Lung (tissue), 12 donors: ENCODE measurements around the gene ABCC2. TPM values are rescaled to one million over a fixed set of nuclear protein-coding genes. Genes with fewer than 3 reads are reported as not detected.

ENCODE experiments used
- ATAC-seq: fragments of 200-7000 bp; cut with Tn5 transposase; one replicate; pipeline ENCODE4 v1.9.1; 2020; ENCODE audit warnings: moderate number of reproducible peaks; ENCODE audit not compliant: insufficient read depth, low FRiP score
- DNase-seq, 3 donors: peaks; one replicate each; pipeline ENCODE4 v3.0.0-alpha.2; 2013 to 2017
- H3K27ac ChIP-seq, 2 donors: one replicate each; pipeline ENCODE4 v1.5.1; 2013; ENCODE audit warnings: mild to moderate bottlenecking in 2 of 2, moderate library complexity in 2 of 2, control low read depth in 1 of 2, inconsistent platforms in 1 of 2, low read depth in 1 of 2, low read length in 1 of 2
- H3K27me3 ChIP-seq, 3 donors: one replicate each; pipeline ENCODE4 v1.5.1; 2013; ENCODE audit warnings: low read length in 2 of 3; ENCODE audit not compliant: control insufficient read depth in 3 of 3, insufficient read depth in 3 of 3
- H3K36me3 ChIP-seq, 4 donors: one replicate each; pipeline ENCODE4 v1.5.1; 2013; ENCODE audit warnings: low read length in 4 of 4, mild to moderate bottlenecking in 1 of 4, moderate library complexity in 1 of 4; ENCODE audit not compliant: control insufficient read depth in 4 of 4, insufficient read depth in 4 of 4
- H3K4me1 ChIP-seq, 5 donors: one replicate each; pipeline ENCODE4 v1.5.1; 2013; ENCODE audit warnings: low read length in 5 of 5, mild to moderate bottlenecking in 2 of 5, moderate library complexity in 1 of 5; ENCODE audit not compliant: control insufficient read depth in 5 of 5, insufficient read depth in 5 of 5
- H3K4me3 ChIP-seq: one replicate; pipeline ENCODE4 v1.5.1; 2013; ENCODE audit warnings: mild to moderate bottlenecking, control low read depth, moderate library complexity
- H3K9ac ChIP-seq, 2 donors: one replicate each; pipeline ENCODE4 v1.5.1; 2013; ENCODE audit warnings: low read length in 2 of 2, control low read depth in 1 of 2; ENCODE audit not compliant: insufficient read depth in 1 of 2
- H3K9me3 ChIP-seq, 4 donors: one replicate each; pipeline ENCODE4 v1.5.1; 2013; ENCODE audit warnings: low read length in 3 of 4, mild to moderate bottlenecking in 1 of 4, moderate library complexity in 1 of 4; ENCODE audit not compliant: control insufficient read depth in 4 of 4, insufficient read depth in 3 of 4
- CTCF ChIP-seq: IDR thresholded peaks from 2 replicates; pipeline ENCODE4 v1.5.1; 2012; ENCODE audit warnings: mild to moderate bottlenecking; ENCODE audit errors: control extremely low read depth, extremely low read depth
- WGBS, 2 donors: extraction: QIAGEN DNeasy Blood & Tissue Kit; methylation state at CpG; one replicate each; pipeline ENCODE4 v1.1.7; 2013; 5-methylcytosine and 5-hydroxymethylcytosine counted together
- polyA plus RNA-seq, 2 donors: library from polyadenylated mRNA; stranded (reverse); fragments of 200-250 nt; gene quantifications; one replicate each; pipeline ENCODE4 v1.2.1, GENCODE V29; 2013
- total RNA-seq, 2 donors: library from RNA; depleted of rRNA in 1 of 2; stranded (reverse); fragments of >200 nt in 1 of 2; gene quantifications; one replicate each; pipeline ENCODE4 v1.2.1, GENCODE V29; 2014 to 2021
- donor health status: control.
- donor health status: control.
- donor health status: Bipolar disorder and iron deficiency.
- donor health status: healthy.
- donor health status: DM: yes; HTN: yes; CAD: no.

Gene ABCC2
- total and polyA plus RNA-seq, 4 donors, result 0.47 to 1.3 (median 0.96) TPM

- Histone ChIP-seq H3K36me3 (no peaks in the 10 kb centered on the region), H3K4me1 (no peaks in the 10 kb centered on the region), H3K4me3 (no peak overlapping the region), H3K9me3 (no peaks in the 10 kb centered on the region), H3K9ac (no peak overlapping the region), H3K27me3 (no peaks in the 10 kb centered on the region), H3K27ac (no peak overlapping the region)
- 88 to 92% methylated on average over 3 of the region's 3 CpGs for WGBS, 2 donors
- no peak for ATAC-seq
- no peak for TF ChIP-seq CTCF
- DNase-seq, result no peak
These were observed 16.5 kb downstream of the ABCC2 start for GRCh38 chr10:99798920-99799319.

DNA sequence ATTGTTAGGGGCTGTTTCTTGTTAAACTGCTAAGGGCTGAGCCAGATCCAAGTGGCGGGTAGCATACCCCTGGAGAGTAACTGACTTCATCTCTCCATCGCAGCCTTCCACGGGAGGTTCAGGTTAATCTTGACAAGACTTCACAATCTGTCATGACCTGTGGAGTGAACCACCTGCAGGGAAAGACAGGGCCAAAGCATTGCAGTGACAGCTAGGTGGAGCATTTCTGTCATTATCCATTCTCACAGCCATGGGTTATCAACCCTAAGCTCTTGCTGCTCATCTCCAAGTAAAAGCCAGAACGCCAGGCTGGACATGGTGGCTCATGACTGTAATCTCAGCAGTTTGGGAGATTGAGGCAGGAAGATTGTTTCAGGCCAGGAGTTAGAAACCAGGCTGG is 17.2 kb downstream of the ABCC2 start:
- TF ChIP-seq CTCF, result no peak
- Histone ChIP-seq H3K36me3 (no peaks in the 10 kb centered on the region), H3K9ac (no peak overlapping the region), H3K27ac (no peak overlapping the region), H3K9me3 (no peaks in the 10 kb centered on the region), H3K4me1 (peaks cover 0 to 1% (median 0%) of the 10 kb centered on the region in 5 donors), H3K4me3 (no peak overlapping the region), H3K27me3 (no peaks in the 10 kb centered on the region)
- ATAC-seq (no peak), DNase-seq (no peak)
- 89 to 95% methylated on average over 4 of the region's 4 CpGs for WGBS, 2 donors

GRCh38 chr10:99804471-99804870 is 22.0 kb downstream of the ABCC2 start:
- H3K27me3 ChIP-seq, result no peaks in the 10 kb centered on the region
- H3K4me1 ChIP-seq, result peaks cover 0 to 1% (median 0%) of the 10 kb centered on the region in 5 donors
- 95 to 100% methylated on average over 3 of the region's 3 CpGs for WGBS, 2 donors
- no peak overlapping the region for H3K4me3 ChIP-seq
- DNase-seq, result no peak
- no peak overlapping the region for H3K27ac ChIP-seq
- ATAC-seq, result no peak
- no peaks in the 10 kb centered on the region for H3K9me3 ChIP-seq
- H3K36me3 ChIP-seq, result no peaks in the 10 kb centered on the region
- no peak overlapping the region for H3K9ac ChIP-seq
- no peak for TF ChIP-seq CTCF

DNA sequence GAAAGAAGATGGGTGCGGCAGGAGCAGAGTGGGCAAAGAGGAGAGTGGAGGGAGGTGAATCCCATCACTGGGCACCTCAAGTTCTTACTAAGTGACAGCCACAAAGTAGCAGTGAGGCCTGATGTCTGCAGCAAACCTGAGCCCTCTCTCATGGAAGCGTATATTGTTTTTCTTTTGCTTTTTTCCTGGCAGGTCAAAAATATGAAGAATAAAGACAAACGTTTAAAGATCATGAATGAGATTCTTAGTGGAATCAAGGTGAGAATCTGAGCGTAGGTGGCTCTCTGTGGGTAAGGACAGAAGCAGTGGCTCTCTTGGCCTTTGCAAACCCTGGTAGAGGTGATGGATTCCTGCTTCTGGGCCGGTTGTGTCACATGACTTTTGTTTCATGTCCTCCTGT is 22.8 kb downstream of the ABCC2 start:
- WGBS, 2 donors, result 93 to 96% methylated on average over 5 of the region's 5 CpGs
- no peak for ATAC-seq

More for the DNA sequence above, 22.8 kb downstream of the ABCC2 start:
- DNase-seq, result no peak
- Histone ChIP-seq H3K36me3 (no peaks in the 10 kb centered on the region), H3K27ac (no peak overlapping the region), H3K9ac (no peak overlapping the region), H3K4me1 (peaks cover 0 to 5% (median 0%) of the 10 kb centered on the region in 5 donors), H3K27me3 (no peaks in the 10 kb centered on the region), H3K4me3 (no peak overlapping the region), H3K9me3 (no peaks in the 10 kb centered on the region)
- no peak for TF ChIP-seq CTCF
